Nephron progenitor cell (in vitro differentiated cells): ENCODE results near the gene AFMID.

Source experiments
- DNase-seq: peaks from one replicate; pipeline ENCODE4 v3.0.0; 2021
- H3K27ac Mint-ChIP-seq: 2 replicates; pipeline ENCODE4 v1.8.0; 2021; ENCODE audit warnings: mild to moderate bottlenecking, moderate library complexity, mixed read lengths
- H3K27me3 Mint-ChIP-seq: 2 replicates; pipeline ENCODE4 v1.8.0; 2021; ENCODE audit warnings: mild to moderate bottlenecking, low read depth, mixed read lengths; ENCODE audit not compliant: poor library complexity
- H3K36me3 Mint-ChIP-seq: 2 replicates; pipeline ENCODE4 v1.8.0; 2021; ENCODE audit warnings: low read depth, mixed read lengths
- H3K4me1 Mint-ChIP-seq: 2 replicates; pipeline ENCODE4 v1.8.0; 2021; ENCODE audit warnings: mixed read lengths
- H3K4me3 Mint-ChIP-seq: 2 replicates; pipeline ENCODE4 v1.8.0; 2021; ENCODE audit warnings: mild to moderate bottlenecking, moderate library complexity, mixed read lengths
- H3K9me3 Mint-ChIP-seq: 2 replicates; pipeline ENCODE4 v1.8.0; 2021; ENCODE audit warnings: mild to moderate bottlenecking, moderate library complexity, mixed read lengths
- CTCF ChIP-seq: fragments of 200-600 bp; sonication (generic); IDR thresholded peaks from 2 replicates; pipeline ENCODE4 v1.5.0; 2021; ENCODE audit warnings: antibody characterized with exemption

Gene AFMID

GRCh38 chr17:78173097-78173715, 14.0 kb upstream of the AFMID start:
- Mint-ChIP-seq H3K4me3 (no peak overlapping the region), H3K36me3 (peaks cover 16% of the 10 kb centered on the region), H3K4me1 (peaks cover 19% of the 10 kb centered on the region), H3K27me3 (peaks cover 3% of the 10 kb centered on the region), H3K27ac (no peak overlapping the region), H3K9me3 (no peaks in the 10 kb centered on the region)
- no peak for DNase-seq
- no peak for TF ChIP-seq CTCF

- H3K27ac Mint-ChIP-seq, result peak overlapping the region; percentile 75
- peaks cover 28% of the 10 kb centered on the region for H3K36me3 Mint-ChIP-seq
- no peak for TF ChIP-seq CTCF
- H3K4me1 Mint-ChIP-seq, result peaks cover 19% of the 10 kb centered on the region
- no peak for DNase-seq
- peaks cover 3% of the 10 kb centered on the region for H3K27me3 Mint-ChIP-seq
- no peaks in the 10 kb centered on the region for H3K9me3 Mint-ChIP-seq
- no peak overlapping the region for H3K4me3 Mint-ChIP-seq
Measured at GRCh38 chr17:78174346-78174869, 12.8 kb upstream of the AFMID start.

- Mint-ChIP-seq H3K4me3 (no peak overlapping the region), H3K36me3 (peaks cover 34% of the 10 kb centered on the region), H3K9me3 (no peaks in the 10 kb centered on the region), H3K27ac (peak overlapping the region; percentile 32), H3K4me1 (peaks cover 19% of the 10 kb centered on the region), H3K27me3 (peaks cover 3% of the 10 kb centered on the region)
- no peak for TF ChIP-seq CTCF
- no peak for DNase-seq
Measured at GRCh38 chr17:78174870-78175642, 12.1 kb upstream of the AFMID start.

GRCh38 chr17:78175643-78175981, 11.6 kb upstream of the AFMID start:
- DNase-seq, result no peak
- H3K27me3 Mint-ChIP-seq, result peaks cover 3% of the 10 kb centered on the region
- H3K9me3 Mint-ChIP-seq, result no peaks in the 10 kb centered on the region
- TF ChIP-seq CTCF, result no peak
- H3K4me1 Mint-ChIP-seq, result peaks cover 19% of the 10 kb centered on the region
- H3K27ac Mint-ChIP-seq, result no peak overlapping the region
- peaks cover 39% of the 10 kb centered on the region for H3K36me3 Mint-ChIP-seq
- no peak overlapping the region for H3K4me3 Mint-ChIP-seq

GRCh38 chr17:78176548-78177025, 10.6 kb upstream of the AFMID start:
- H3K9me3 Mint-ChIP-seq, result no peaks in the 10 kb centered on the region
- peaks cover 46% of the 10 kb centered on the region for H3K36me3 Mint-ChIP-seq
- peak; percentile 81 for DNase-seq
- TF ChIP-seq CTCF, result peak; percentile 95
- H3K27me3 Mint-ChIP-seq, result no peaks in the 10 kb centered on the region
- H3K4me3 Mint-ChIP-seq, result no peak overlapping the region
- peaks cover 19% of the 10 kb centered on the region for H3K4me1 Mint-ChIP-seq
- no peak overlapping the region for H3K27ac Mint-ChIP-seq
